OCI-LY1 (cell line): ENCODE results near the gene PGRMC2.

Experiments used
- H2AFZ ChIP-seq: fragments of 200-600 bp; sonication (generic), shearing (Covaris generic); 2 replicates; pipeline ENCODE4 v1.6.0; 2014; ENCODE audit warnings: antibody characterized with exemption, mild to moderate bottlenecking, low read length
- H3F3A ChIP-seq: fragments of 200-600 bp; sonication (generic), shearing (Covaris generic); 2 replicates; pipeline ENCODE4 v1.6.0; 2014; ENCODE audit warnings: mild to moderate bottlenecking, antibody characterized with exemption, low read length, moderate library complexity; ENCODE audit not compliant: insufficient read depth
- H3K27ac ChIP-seq: fragments of 200-600 bp; sonication (generic); 2 replicates; pipeline ENCODE4 v1.5.1; 2014; ENCODE audit warnings: low read length, mixed run types, mild to moderate bottlenecking, low read depth; ENCODE audit not compliant: poor library complexity, severe bottlenecking
- H3K27me3 ChIP-seq: fragments of 200-600 bp; sonication (generic); 2 replicates; pipeline ENCODE4 v1.6.0; 2014; ENCODE audit warnings: antibody characterized with exemption, mild to moderate bottlenecking, low read length, moderate library complexity; ENCODE audit not compliant: insufficient read depth
- H3K36me3 ChIP-seq: fragments of 200-600 bp; sonication (generic); 2 replicates; pipeline ENCODE4 v1.6.1; 2014; ENCODE audit warnings: mild to moderate bottlenecking, antibody characterized with exemption, low read length, moderate library complexity, mixed read lengths; ENCODE audit not compliant: insufficient read depth
- H3K4me1 ChIP-seq: fragments of 200-600 bp; sonication (generic); 2 replicates; pipeline ENCODE4 v1.5.1; 2014; ENCODE audit warnings: mild to moderate bottlenecking, low read length, moderate library complexity; ENCODE audit not compliant: insufficient read depth, severe bottlenecking
- H3K4me2 ChIP-seq: fragments of 200-600 bp; sonication (generic), shearing (Covaris generic); 2 replicates; pipeline ENCODE4 v1.6.1; 2014; ENCODE audit warnings: low read length
- H3K4me3 ChIP-seq: fragments of 200-600 bp; sonication (generic); 2 replicates; pipeline ENCODE4 v1.5.1; 2014; ENCODE audit warnings: low read length, low read depth, mild to moderate bottlenecking, mixed read lengths; ENCODE audit not compliant: poor library complexity, severe bottlenecking
- H3K79me2 ChIP-seq: fragments of 200-600 bp; shearing (Covaris generic); 2 replicates; pipeline ENCODE4 v1.6.1; 2016; ENCODE audit warnings: mixed run types, low read length, mixed read lengths; ENCODE audit not compliant: insufficient read depth
- H3K9ac ChIP-seq: fragments of 200-600 bp; sonication (generic), shearing (Covaris generic); 2 replicates; pipeline ENCODE4 v1.6.1; 2014; ENCODE audit warnings: mild to moderate bottlenecking, low read length, mixed read lengths
- H3K9me2 ChIP-seq: fragments of 200-600 bp; sonication (generic), shearing (Covaris generic); 2 replicates; pipeline ENCODE4 v1.6.1; 2014; ENCODE audit warnings: low read depth, mild to moderate bottlenecking, low read length, mixed read lengths
- H3K9me3 ChIP-seq: fragments of 200-600 bp; shearing (Covaris generic); 2 replicates; pipeline ENCODE4 v1.6.1; 2014; ENCODE audit warnings: low read length, mixed read lengths
- H4K20me1 ChIP-seq: fragments of 200-600 bp; sonication (generic), shearing (Covaris generic); 2 replicates; pipeline ENCODE4 v1.6.0; 2016; ENCODE audit warnings: mild to moderate bottlenecking, low read length; ENCODE audit not compliant: insufficient read depth
- CTCF ChIP-seq: fragments of 200-600 bp; sonication (generic), shearing (Covaris generic); IDR thresholded peaks from 2 replicates; pipeline ENCODE4 v1.5.1; 2017; ENCODE audit warnings: mild to moderate bottlenecking, antibody characterized with exemption, low read length, moderate library complexity, mixed read lengths
- EZH2 ChIP-seq: fragments of 200-600 bp; sonication (generic), shearing (Covaris generic); IDR thresholded peaks from 2 replicates; pipeline ENCODE4 v1.8.0; 2017; ENCODE audit warnings: borderline replicate concordance, mixed run types, mild to moderate bottlenecking, antibody characterized with exemption, low read length, moderate library complexity, mixed read lengths

The PGRMC2 gene

GRCh38 chr4:128308986-128309385 lies 21.4 kb upstream of the PGRMC2 start:
- H3K4me1 ChIP-seq = no peaks in the 10 kb centered on the region
- no peaks in the 10 kb centered on the region for H3K79me2 ChIP-seq
- no peak overlapping the region for H3K9ac ChIP-seq
- no peak overlapping the region for H3K27ac ChIP-seq
- TF ChIP-seq CTCF (no peak), EZH2 (no peak)
- H2AFZ ChIP-seq = no peak overlapping the region
- H3F3A ChIP-seq = no peaks in the 10 kb centered on the region
- no peak overlapping the region for H3K4me3 ChIP-seq
- H3K9me2 ChIP-seq = no peaks in the 10 kb centered on the region
- H4K20me1 ChIP-seq = no peaks in the 10 kb centered on the region
- no peaks in the 10 kb centered on the region for H3K36me3 ChIP-seq
- H3K27me3 ChIP-seq = no peaks in the 10 kb centered on the region
- no peaks in the 10 kb centered on the region for H3K9me3 ChIP-seq
- no peak overlapping the region for H3K4me2 ChIP-seq

- H2AFZ ChIP-seq = no peak overlapping the region
- TF ChIP-seq EZH2 = no peak
- TF ChIP-seq CTCF = no peak
Observed at GRCh38 chr4:128307123-128307571, 19.5 kb upstream of the PGRMC2 start.

GRCh38 chr4:128305942-128306341 lies 18.3 kb upstream of the PGRMC2 start:
- Histone ChIP-seq H3K27ac (no peak overlapping the region), H4K20me1 (no peaks in the 10 kb centered on the region), H3K9me3 (no peaks in the 10 kb centered on the region), H2AFZ (no peak overlapping the region), H3K4me2 (no peak overlapping the region), H3K27me3 (no peaks in the 10 kb centered on the region), H3K4me3 (no peak overlapping the region), H3K36me3 (peaks cover 3% of the 10 kb centered on the region; the same call in 1 of the 2 replicates), H3F3A (no peaks in the 10 kb centered on the region), H3K79me2 (no peaks in the 10 kb centered on the region), H3K9ac (no peak overlapping the region), H3K9me2 (no peaks in the 10 kb centered on the region), H3K4me1 (no peaks in the 10 kb centered on the region)
- no peak for TF ChIP-seq CTCF
- TF ChIP-seq EZH2 = no peak

More at GRCh38 chr4:128307123-128307571, 19.5 kb upstream of the PGRMC2 start:
- H3K9me2 ChIP-seq = no peaks in the 10 kb centered on the region
- no peaks in the 10 kb centered on the region for H3K4me1 ChIP-seq
- no peaks in the 10 kb centered on the region for H3K27me3 ChIP-seq
- no peaks in the 10 kb centered on the region for H3F3A ChIP-seq
- H4K20me1 ChIP-seq = no peaks in the 10 kb centered on the region
- H3K79me2 ChIP-seq = no peaks in the 10 kb centered on the region
- H3K27ac ChIP-seq = no peak overlapping the region
- no peak overlapping the region for H3K4me3 ChIP-seq
- H3K9me3 ChIP-seq = no peaks in the 10 kb centered on the region
- no peaks in the 10 kb centered on the region for H3K36me3 ChIP-seq
- no peak overlapping the region for H3K9ac ChIP-seq
- no peak overlapping the region for H3K4me2 ChIP-seq
